Uterus (tissue), 4 donors: ENCODE data around the gene UBE2D3. TPM values are rescaled to one million over a fixed set of nuclear protein-coding genes. Genes with fewer than 3 reads are reported as not detected.

ENCODE experiments used
- DNase-seq, 2 donors: peaks; one replicate each; pipeline ENCODE4 v3.0.0-alpha.2; 2019 to 2020
- H3K27ac ChIP-seq, 2 donors: fragments of 200-600 bp; sonication (generic); 1 replicate in 1 of 2; 2 replicates in 1 of 2; pipeline ENCODE4 v1.5.1; 2016 to 2018
- H3K27me3 ChIP-seq, 2 donors: fragments of 200-600 bp; sonication (generic); one replicate each; pipeline ENCODE4 v1.5.1; 2018 to 2019; ENCODE audit warnings: control low read depth in 1 of 2
- H3K36me3 ChIP-seq, 2 donors: fragments of 200-600 bp; sonication (generic); one replicate each; pipeline ENCODE4 v1.5.1; 2019; ENCODE audit warnings: control low read depth in 1 of 2
- H3K4me1 ChIP-seq, 2 donors: fragments of 200-600 bp; sonication (generic); one replicate each; pipeline ENCODE4 v1.5.1; 2018 to 2019; ENCODE audit warnings: control low read depth in 1 of 2
- H3K4me3 ChIP-seq, 2 donors: fragments of 200-600 bp; sonication (generic); 1 replicate in 1 of 2; 2 replicates in 1 of 2; pipeline ENCODE4 v1.5.1; 2018 to 2019; ENCODE audit warnings: mild to moderate bottlenecking in 1 of 2
- H3K9me3 ChIP-seq, 2 donors: fragments of 200-600 bp; sonication (generic); one replicate each; pipeline ENCODE4 v1.5.1; 2019; ENCODE audit warnings: control low read depth in 1 of 2
- POLR2A ChIP-seq, 2 donors: fragments of 450-650 bp; IDR thresholded peaks; one replicate each; pipeline ENCODE4 v1.6.1; 2016; ENCODE audit warnings: antibody characterized with exemption in 2 of 2, mild to moderate bottlenecking in 1 of 2, moderate library complexity in 1 of 2
- intact Hi-C: fragments of 100-400 bp; cut with DNase I; formaldehyde crosslinking; loops from one replicate; pipeline ENCODE4 v1.15.1; 2023; ENCODE audit warnings: low total_unique reads
- total RNA-seq, 4 donors: library from RNA; depleted of rRNA in 3 of 4; stranded (reverse); fragments of >200 nt in 3 of 4; gene quantifications; one replicate each; pipeline versions ENCODE4 v1.1.0 to v1.2.4, GENCODE V29; 2014 to 2023
- TF ChIP-seq, protein P1 (sequence below), 4 experiments: fragments of 200-600 bp in 2 of 4; fragments of 450-650 bp in 2 of 4; sonication (generic) in 2 of 4; IDR thresholded peaks; one replicate each; pipeline ENCODE4 v1.5.1; 2016 to 2019; ENCODE audit warnings: antibody characterized with exemption in 4 of 4, mild to moderate bottlenecking in 2 of 4, moderate library complexity in 1 of 4
- donor health status: DM: yes; HTN: yes; CAD: no.

UBE2D3 gene
- total RNA-seq, 4 donors from 2014 or later, result 261 to 496 (median 294) TPM

DNA sequence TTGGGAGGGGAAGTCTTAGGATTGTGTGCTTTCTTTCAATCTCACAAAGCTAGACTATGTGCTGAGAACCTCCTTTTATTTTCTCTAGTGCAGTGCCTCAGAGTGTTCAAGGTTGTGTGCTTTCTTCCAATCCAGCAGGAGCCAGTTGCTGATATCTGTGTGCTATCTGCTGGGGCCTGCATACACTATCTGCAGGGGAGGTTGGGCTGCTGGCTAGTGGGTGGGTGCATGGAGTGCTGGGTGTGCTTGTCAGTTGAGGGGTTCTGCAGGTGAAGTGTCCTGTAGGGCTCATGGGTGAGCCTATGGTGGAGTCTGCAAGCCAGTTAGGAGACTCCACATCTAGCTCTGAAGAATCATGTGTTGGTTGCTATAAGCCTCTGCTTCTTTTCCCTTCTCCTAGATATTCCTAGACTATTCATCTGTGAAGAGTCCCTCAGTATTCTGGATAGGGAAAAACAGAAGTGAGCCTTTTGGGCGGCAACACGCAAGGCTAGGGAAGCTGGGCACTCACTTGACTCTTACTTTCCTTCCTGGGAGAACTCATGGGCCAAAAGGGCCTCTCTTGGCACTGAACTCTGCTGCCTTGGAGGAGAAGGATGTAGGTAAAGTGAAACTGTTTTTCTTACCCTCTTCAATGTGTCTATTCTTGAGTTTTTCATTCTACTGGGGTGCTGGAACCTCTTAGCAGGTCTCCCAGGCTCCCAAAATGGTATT is 33.4 kb upstream of the UBE2D3 start:
- DNase-seq, result no peak
- no peaks in the 10 kb centered on the region for H3K36me3 ChIP-seq
- H3K4me3 ChIP-seq, result no peak overlapping the region
- no peaks in the 10 kb centered on the region for H3K4me1 ChIP-seq
- no peak for TF ChIP-seq POLR2A (IDR thresholded peaks at IDR 0.05)
- TF ChIP-seq, protein P1, sequence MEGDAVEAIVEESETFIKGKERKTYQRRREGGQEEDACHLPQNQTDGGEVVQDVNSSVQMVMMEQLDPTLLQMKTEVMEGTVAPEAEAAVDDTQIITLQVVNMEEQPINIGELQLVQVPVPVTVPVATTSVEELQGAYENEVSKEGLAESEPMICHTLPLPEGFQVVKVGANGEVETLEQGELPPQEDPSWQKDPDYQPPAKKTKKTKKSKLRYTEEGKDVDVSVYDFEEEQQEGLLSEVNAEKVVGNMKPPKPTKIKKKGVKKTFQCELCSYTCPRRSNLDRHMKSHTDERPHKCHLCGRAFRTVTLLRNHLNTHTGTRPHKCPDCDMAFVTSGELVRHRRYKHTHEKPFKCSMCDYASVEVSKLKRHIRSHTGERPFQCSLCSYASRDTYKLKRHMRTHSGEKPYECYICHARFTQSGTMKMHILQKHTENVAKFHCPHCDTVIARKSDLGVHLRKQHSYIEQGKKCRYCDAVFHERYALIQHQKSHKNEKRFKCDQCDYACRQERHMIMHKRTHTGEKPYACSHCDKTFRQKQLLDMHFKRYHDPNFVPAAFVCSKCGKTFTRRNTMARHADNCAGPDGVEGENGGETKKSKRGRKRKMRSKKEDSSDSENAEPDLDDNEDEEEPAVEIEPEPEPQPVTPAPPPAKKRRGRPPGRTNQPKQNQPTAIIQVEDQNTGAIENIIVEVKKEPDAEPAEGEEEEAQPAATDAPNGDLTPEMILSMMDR (IDR thresholded peaks at IDR 0.05), result no peak
- H3K9me3 ChIP-seq, result peaks cover 0 to 3% of the 10 kb centered on the region in 2 donors
- no peaks in the 10 kb centered on the region for H3K27me3 ChIP-seq
- intact Hi-C loops, result no loop called here
- H3K27ac ChIP-seq, result no peak overlapping the region

GRCh38 chr4:102858828-102859464 is 31.6 kb upstream of the UBE2D3 start:
- intact Hi-C loops, result no loop called here
- Histone ChIP-seq H3K4me1 (no peaks in the 10 kb centered on the region), H3K4me3 (no peak overlapping the region), H3K36me3 (no peaks in the 10 kb centered on the region), H3K27ac (no peak overlapping the region), H3K27me3 (no peaks in the 10 kb centered on the region), H3K9me3 (peaks cover 0 to 3% of the 10 kb centered on the region in 2 donors)
- TF ChIP-seq, protein P1 (IDR thresholded peaks at IDR 0.05), result no peak
- TF ChIP-seq POLR2A (IDR thresholded peaks at IDR 0.05), result no peak
- DNase-seq, result no peak

DNA sequence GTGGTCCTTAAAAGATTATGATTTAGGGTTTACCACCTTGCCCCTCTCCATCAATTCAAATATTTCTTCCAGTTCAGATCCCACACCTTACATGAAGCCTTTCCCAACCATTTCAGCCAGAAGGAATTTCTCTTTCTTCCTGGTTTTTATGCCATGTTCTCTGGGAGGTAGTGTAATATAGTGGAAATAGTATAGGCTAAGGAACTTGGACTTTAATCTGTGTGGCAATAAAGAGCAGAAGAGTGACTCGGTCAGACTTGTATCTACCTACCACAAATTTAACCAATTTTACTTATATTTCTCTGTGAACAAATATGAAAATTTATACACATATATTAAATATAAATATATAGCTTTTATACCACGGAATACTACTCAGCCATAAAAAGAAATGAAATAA is 23.0 kb upstream of the UBE2D3 start:
- Histone ChIP-seq H3K27me3 (no peaks in the 10 kb centered on the region), H3K9me3 (no peaks in the 10 kb centered on the region), H3K27ac (no peak overlapping the region), H3K36me3 (no peaks in the 10 kb centered on the region), H3K4me3 (no peak overlapping the region), H3K4me1 (no peaks in the 10 kb centered on the region)
- intact Hi-C loops, result no loop called here
- no peak for DNase-seq
- TF ChIP-seq, protein P1 (IDR thresholded peaks at IDR 0.05), result no peak
- TF ChIP-seq POLR2A (IDR thresholded peaks at IDR 0.05), result no peak

DNA sequence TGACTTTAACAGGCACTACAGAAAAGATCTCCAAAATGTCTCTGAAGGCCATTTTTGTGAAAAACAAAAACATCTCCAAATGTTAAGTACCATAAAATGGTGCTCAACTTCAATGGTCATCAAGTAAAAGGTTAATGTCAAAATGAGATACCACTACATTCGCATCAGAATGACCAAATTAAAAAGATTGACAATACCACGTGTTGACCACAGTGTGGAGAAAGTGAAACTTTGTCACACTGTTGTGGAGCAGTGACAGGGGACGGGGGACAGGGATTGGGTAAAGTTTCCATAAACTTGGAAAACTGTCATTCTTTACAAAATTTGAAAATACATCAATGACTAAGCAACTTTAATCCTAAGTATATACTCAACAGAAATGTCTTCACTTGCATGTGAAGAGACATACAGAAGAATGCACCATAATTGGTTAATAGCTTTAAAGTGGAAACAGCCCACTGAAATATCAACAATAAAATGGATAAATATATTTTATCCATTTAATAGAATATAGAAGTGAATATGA is 22.3 kb upstream of the UBE2D3 start:
- DNase-seq, result no peak
- H3K36me3 ChIP-seq, result no peaks in the 10 kb centered on the region
- no peak overlapping the region for H3K4me3 ChIP-seq
- H3K27ac ChIP-seq, result no peak overlapping the region
- intact Hi-C loops, result no loop called here
- no peaks in the 10 kb centered on the region for H3K9me3 ChIP-seq
- H3K4me1 ChIP-seq, result no peaks in the 10 kb centered on the region
- TF ChIP-seq POLR2A (IDR thresholded peaks at IDR 0.05), result no peak
- TF ChIP-seq, protein P1 (IDR thresholded peaks at IDR 0.05), result no peak
- no peaks in the 10 kb centered on the region for H3K27me3 ChIP-seq

DNA sequence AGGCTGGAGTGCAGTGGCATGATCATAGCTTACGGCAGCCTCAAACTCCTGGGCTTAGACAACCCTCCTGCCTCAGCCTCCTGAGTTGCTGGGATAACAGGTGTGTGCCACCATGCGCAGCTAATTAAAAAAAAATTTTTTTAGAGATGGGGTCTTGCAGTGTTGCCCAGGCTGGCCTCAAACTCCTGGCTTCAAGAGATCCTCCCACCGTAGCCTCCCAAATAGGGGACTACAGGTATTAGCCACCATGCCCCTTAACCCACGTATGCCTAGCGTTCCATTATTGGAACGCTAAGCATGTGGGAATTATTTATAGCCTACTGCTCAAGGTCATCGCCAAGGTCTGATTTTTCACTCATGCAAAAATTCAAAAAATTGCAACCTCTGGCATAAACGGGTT is 20.3 kb upstream of the UBE2D3 start:
- H3K4me1 ChIP-seq, result no peaks in the 10 kb centered on the region
- intact Hi-C loops, result no loop called here
- no peak for TF ChIP-seq POLR2A (IDR thresholded peaks at IDR 0.05)
- DNase-seq, result no peak
- H3K9me3 ChIP-seq, result no peaks in the 10 kb centered on the region
- no peak overlapping the region for H3K4me3 ChIP-seq
- no peaks in the 10 kb centered on the region for H3K27me3 ChIP-seq
- no peaks in the 10 kb centered on the region for H3K36me3 ChIP-seq
- no peak overlapping the region for H3K27ac ChIP-seq
